ENCODE measurements around the gene RPL23.
A peak's percentile ranks its signal among the peaks of the same experiment; 100 is the strongest.

The RPL23 gene

DNA sequence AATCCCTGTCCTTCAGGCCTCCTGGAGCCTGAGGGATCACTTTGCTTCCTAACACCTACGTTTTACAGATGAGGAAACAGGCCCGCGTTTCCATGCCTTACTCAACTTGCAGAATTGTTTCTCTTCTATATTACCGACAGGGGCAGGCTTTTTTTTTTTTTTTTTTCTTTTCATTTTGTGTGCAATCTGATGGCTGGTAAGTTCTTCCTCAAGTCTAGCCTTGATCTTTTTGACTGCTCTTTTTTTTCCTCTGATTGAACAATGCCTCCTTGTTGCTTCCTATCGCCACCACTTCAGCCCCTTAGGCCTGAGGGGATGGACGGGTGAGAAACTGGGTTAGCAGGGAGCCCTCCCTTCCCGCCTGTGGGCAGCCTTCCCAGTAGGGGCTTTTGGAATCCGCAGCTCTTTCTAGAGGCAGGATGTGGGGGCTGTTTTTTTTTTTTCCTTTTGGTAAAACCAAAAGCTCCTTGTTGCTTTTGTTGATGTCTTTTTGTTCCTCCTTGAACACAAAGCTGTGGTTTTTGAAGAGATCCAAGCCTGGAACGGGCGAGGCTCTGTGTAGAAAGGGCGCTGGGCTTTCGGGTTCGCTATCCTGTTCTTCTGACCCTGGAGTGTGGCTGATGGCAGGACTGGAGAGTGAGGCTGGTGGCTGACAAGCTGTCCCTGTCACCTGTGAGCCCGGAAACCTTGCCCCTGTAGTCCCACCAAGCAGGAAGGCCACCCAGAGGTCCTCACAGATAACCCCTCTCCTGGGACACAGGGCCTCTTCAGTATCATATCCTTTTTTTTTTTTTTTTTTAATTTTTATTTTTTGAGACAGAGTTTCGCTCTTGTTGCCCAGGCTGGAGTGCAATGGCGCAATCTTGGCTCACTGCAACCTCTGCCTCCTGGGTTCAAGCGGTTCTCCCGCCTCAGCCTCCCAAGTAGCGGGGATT lies 30.3 kb upstream of the RPL23 start:
- no peak for DNase-seq (ENCODE audit: low spot score)

GRCh38 chr17:38882870-38883269 lies 29.3 kb upstream of the RPL23 start:
- no peak for DNase-seq (ENCODE audit: low spot score)

- no peak for DNase-seq (ENCODE audit: low spot score)
Measured at GRCh38 chr17:38881600-38882191, 28.2 kb upstream of the RPL23 start.

DNA sequence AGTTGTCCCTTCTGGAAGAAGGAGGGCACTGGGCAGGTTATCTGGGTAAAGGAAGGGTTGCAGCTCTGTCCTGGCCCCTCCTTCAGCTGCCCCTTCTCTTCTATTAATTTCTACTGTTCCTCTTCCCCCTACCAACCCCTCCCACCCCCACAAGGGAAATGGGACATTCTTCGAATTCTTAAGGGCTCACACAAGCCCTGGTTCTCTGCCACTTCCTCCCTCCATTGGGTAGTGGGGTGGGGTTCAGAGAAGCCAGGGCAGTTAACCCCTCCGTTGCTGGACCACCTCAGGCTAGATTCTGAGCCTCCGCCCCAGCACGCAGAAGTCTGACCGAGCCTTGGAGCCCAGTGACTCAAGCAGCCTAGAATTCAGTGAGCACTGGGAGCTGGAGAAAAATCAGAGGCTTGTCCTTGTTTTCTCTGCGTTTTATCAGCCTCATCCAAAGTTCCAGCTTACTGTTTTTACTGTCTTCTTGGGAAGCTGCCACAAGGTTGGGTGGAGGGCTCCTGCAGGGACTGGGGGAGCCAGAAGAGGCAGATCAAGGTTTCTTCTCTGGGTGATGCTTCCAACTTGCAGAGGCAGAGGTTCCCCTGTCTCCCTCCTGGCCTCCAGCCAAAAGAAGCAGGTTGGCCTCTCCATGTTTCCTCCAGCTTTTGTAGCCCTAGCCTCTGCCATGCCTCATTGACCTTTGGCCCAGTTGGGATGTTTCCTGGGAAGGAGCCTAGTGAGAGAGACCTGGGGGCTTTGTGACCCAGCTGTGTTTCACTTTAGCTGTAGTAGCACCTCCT lies 26.6 kb upstream of the RPL23 start:
- DNase-seq (ENCODE audit: low spot score) = no peak

GRCh38 chr17:38877130-38877851 lies 23.8 kb upstream of the RPL23 start:
- DNase-seq (ENCODE audit: low spot score) = no peak

DNA sequence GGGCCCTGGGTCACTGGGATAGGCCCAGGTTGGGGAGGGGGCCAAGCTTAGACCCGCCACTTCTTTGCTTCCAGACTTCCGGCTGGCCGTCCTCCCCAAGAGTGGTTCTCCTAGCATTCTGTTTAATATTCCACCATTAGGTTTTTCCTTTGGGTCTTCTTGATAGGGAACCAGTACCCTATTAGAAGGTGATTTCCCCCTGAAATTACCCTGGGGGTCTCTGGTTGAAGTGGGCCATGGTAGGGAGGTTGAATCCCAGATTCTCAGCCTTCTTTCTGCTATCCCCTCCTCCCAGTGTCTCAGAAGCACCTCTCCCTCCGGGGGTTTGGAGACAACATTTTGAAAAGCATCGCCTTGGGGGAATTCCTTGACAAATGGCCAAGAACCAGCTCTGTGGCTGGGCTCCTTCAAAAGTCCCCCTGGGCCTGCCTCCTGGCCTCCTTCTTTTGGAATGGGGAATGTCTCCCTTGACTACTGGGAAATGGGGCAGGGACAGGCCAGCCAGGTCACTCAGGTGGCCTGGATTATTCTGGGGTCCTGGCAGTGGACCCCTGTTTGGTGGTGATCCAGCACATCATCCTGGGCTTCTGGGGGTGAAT lies 22.1 kb upstream of the RPL23 start:
- DNase-seq (ENCODE audit: low spot score) = no peak

GRCh38 chr17:38874505-38875400 lies 21.2 kb upstream of the RPL23 start:
- DNase-seq (ENCODE audit: low spot score) = no peak

DNA sequence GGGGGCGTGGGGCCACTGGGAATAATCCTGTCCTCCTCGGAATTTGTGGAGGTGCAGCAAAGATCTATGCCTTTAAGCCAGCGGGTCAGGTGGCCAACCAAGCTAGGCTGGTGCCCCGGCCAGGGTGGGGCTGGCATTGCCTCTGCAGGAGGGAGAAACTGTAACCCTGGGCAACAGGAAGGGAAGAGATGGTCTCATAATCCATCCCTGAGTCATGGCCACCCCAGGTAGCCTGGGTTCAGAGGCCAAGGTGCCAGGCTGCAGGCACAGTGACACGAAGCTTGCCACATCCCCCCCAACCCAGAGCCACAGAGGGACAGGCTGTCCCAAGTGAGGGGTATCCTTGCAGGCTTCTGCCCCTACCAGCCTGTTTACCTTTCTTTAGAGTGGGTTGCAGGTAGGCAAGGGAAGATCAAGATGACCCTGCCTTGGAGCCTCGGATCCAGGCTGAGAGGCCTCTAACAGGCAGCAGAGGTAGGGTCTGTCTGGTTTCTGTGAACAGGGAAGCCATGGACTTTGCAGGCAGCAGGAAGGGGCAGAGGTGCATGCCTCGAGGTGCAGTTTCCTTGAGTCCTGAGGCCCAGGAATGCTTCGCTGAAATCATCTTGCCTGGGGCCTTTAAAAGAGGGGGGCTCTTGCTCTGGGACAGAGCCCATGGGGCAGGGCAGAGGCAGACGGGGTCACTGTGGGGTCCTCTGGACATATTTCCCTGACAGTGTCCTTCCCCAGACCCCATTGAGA lies 20.3 kb upstream of the RPL23 start:
- no peak for DNase-seq (ENCODE audit: low spot score)

- DNase-seq (ENCODE audit: low spot score) = no peak
Measured at GRCh38 chr17:38872671-38873385, 19.3 kb upstream of the RPL23 start.

DNA sequence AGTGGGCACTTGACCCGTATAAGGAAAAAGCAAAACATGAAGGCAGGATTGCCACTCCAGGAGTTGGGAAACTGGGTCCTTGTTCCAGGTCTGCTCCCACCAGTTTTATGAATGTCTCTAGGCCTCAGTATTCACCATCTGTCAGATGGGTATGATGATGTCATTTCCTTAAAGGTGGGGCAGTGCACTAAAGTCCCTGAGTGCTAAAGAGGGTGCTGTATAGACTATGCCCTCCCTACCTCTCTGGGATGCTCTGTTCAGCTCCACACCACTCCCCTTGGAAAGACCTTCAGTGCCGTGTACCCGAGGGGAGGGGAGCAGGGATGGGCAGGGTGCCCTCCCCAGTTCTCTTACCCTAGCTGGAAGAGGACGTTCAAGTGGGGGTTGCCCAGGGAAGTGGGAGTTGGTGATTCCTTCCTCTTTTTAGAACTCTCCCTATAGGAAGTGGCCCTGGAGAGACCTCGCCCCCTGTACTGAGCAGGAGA lies 18.5 kb upstream of the RPL23 start:
- DNase-seq (ENCODE audit: low spot score) = no peak

DNA sequence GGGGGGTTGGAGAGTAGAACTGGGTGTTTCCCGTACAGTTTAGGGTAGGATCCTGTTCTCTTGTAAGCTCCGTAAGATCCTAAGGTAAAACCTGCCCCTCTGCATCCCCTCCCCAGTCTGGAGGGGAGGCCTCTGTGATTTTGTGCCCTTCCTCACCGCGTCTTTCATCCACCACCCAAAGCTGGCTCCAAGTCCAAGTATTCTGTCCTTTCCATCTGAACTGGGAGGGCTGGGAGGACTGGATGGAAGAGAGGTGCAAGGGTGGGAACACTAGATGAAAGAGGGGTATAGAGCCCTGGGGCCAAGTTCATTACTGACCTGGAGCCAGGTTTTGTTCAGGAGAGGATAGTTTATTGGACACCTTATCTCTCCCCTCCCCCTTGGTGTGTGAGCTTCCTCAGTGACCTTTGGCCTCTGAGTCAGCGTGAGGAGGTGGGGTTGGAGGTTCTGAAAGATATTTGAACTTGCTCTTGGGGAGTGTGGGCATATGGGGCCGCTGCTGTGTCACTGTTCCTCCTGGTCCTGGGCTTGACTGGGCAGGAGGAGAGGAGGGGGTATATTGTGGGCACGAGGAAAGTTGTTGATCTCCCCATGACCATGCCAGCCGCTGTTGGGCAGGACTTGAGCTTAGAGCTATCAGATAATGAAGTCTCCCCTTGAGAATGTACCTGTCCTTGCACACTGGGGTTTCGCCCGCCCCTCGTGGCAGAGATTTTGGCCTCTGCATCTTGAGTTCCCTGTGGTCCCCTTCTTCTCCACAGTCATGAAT lies 17.9 kb upstream of the RPL23 start:
- no peak for DNase-seq (ENCODE audit: low spot score)

DNA sequence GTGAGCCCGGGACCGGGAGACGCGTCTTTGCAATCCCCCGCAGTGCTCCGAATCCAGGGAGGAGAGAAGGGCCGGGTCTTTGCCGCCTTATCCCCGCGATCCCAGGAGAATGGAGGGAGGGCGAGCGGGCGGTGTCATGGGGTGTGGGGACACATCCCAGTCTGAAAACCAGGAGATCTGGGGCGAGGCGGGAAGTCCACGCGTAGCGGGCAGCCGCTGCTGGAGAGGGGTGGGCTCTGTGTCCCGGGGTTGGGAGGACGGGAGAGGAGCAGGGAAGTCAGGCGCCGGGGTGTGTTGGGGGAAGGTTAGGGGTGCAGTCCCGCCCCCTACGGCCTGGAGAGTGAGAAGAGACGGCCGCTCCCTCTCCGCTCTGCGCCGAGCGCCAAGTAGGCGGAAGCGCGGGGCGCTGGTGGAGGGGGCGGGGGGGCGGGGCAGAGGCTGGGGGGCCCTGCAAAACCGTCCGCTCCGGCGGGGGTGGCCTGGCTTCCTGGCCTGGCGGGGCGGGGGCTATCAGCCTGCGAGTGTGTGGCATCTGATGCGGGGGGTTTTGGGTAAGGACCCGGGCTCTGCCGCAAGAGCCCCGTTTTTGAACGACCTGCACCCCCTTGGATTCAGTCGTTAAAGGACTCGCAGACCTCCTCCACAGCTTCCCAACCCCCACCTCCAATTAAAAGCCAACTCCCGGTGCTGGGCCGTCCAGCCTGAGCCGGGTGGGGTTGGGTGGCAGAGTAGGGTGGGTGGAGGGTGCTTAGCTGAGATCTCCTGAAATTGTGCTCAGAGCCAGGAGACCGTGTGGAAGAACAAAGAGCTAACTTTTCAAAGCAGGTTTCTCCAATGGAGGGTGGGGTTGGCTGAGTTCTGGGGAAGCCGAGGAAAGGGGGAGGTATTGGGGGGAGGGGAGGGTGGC lies 17.0 kb upstream of the RPL23 start:
- DNase-seq (ENCODE audit: low spot score) = peak; percentile 75

DNA sequence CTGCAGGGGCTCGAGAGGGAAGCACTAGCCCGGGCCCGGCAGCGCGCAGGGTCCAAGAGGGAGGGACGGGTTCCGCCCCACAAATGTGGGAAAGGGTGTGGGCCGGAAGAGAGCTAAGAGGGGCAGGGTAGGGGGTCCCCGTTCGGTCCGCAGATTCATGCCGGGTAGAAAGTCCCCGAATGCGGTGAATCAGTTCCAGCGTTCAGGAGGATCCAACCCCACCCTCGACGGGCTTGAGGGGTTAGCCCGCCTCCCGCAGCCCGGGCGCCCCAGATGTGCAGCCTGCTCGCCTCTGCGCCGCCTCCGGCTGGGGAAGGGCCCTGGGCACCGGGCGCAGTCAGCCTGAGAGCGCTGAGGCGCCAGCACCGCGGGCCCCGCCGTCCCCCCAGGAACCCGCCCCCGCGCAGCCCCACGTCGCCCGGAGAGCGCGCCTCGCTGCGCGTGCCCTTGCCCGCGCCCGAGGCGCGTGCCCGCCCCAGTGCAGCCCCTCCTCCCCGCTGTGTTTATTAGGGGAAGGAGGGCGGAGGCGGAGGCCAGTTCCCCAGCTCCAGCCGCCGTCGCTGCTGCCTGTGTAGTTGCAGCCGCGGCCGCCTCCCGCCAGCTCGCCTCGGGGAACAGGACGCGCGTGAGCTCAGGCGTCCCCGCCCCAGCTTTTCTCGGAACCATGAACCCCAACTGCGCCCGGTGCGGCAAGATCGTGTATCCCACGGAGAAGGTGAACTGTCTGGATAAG lies 16.2 kb upstream of the RPL23 start, which contains the start of gene LASP1:
Gene LASP1 (plus strand): TSS at position 533 of the 733 bp plus-strand sequence. CDS start 132 bp downstream, at position 665.
- DNase-seq (ENCODE audit: low spot score) = peak; percentile 93

DNA sequence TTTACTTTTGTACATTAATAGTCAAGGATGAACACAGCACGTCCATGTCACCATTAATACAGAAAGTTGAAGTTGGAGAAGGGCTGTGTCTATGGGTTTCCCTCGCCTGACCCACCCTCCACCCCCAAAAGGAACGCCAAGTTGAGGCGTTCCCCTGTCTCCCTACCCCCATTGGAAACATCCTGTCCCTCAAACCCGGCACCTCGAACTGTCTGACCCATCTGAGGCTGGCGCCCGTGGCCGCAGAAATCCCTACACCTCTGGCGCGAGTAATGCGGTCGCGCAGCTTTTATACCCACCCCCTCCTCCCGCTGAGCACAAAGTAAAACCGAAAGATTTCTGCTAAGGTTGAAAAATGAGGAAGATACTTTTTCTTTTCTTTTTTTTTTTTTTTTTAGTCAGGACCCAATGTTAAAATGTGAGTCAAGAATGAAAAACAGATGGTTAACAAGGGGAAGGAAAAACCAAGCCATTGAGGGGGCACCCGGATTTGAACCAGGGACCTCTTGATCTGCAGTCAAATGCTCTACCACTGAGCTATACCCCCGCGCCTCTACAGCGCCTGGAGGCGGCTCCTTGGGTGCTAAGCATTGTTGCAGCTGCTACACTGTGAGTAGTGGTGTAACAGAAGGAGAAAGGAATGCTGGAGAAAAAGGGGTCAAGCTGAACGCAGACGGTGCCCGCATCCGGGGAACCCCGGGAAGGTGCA lies 15.4 kb upstream of the RPL23 start:
- DNase-seq (ENCODE audit: low spot score) = peak; percentile 90

- no peak for DNase-seq (ENCODE audit: low spot score)
Measured at GRCh38 chr17:38867968-38868816, 14.7 kb upstream of the RPL23 start.

Measured in Ammon's horn (tissue), 1 donor.